Fibroblast of villous mesenchyme (primary cell): Measurements from ENCODE around the gene DIPK1B. TPM values are rescaled to one million over a fixed set of nuclear protein-coding genes. Genes with fewer than 3 reads are reported as not detected.

ENCODE experiments used
- DNase-seq: peaks from one replicate; pipeline ENCODE4 v3.0.0-alpha.2; 2010; ENCODE audit warnings: low read depth
- H3K4me3 ChIP-seq: 2 replicates; pipeline ENCODE4 v1.5.1; 2011; ENCODE audit warnings: low read depth, mild to moderate bottlenecking, low read length
- total RNA-seq: library from RNA; depleted of rRNA; stranded (reverse); fragments of >200 nt; gene quantifications from 2 replicates; pipeline ENCODE4 v1.2.3, GENCODE V29; 2012
- TF ChIP-seq, protein P1 (sequence below): IDR thresholded peaks from 2 replicates; pipeline ENCODE4 v1.5.1; 2012; ENCODE audit warnings: low read depth, mild to moderate bottlenecking, low read length; ENCODE audit not compliant: insufficient read depth

DIPK1B gene
- total RNA-seq, 1 donor: 0.43 TPM

DNA sequence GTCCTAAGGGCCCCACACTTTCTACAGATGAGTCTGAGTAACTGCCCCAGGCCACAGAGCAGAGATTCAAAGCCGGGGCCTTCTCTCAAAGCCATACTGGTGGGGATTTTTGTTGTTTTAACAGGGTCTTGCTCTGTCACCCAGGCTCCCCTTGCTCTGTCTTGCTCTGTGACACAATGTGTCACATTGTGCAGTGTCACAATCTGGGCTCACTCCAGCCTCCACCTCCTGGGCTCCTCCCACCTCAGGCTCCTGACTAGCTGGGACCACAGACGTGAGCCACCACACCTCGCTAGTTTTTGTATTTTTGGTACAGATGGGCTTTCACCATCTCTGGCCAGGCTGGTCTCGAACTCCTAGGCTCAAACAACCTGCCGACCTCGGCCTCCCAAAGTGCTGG lies 33.7 kb upstream of the DIPK1B start:
- TF ChIP-seq, protein P1, sequence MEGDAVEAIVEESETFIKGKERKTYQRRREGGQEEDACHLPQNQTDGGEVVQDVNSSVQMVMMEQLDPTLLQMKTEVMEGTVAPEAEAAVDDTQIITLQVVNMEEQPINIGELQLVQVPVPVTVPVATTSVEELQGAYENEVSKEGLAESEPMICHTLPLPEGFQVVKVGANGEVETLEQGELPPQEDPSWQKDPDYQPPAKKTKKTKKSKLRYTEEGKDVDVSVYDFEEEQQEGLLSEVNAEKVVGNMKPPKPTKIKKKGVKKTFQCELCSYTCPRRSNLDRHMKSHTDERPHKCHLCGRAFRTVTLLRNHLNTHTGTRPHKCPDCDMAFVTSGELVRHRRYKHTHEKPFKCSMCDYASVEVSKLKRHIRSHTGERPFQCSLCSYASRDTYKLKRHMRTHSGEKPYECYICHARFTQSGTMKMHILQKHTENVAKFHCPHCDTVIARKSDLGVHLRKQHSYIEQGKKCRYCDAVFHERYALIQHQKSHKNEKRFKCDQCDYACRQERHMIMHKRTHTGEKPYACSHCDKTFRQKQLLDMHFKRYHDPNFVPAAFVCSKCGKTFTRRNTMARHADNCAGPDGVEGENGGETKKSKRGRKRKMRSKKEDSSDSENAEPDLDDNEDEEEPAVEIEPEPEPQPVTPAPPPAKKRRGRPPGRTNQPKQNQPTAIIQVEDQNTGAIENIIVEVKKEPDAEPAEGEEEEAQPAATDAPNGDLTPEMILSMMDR: no peak
- DNase-seq: no peak

GRCh38 chr9:136679431-136679941 lies 32.9 kb upstream of the DIPK1B start:
- DNase-seq: peak; percentile 74
- TF ChIP-seq, protein P1: no peak
- H3K4me3 ChIP-seq: no peak overlapping the region

More for the DNA sequence above, 33.7 kb upstream of the DIPK1B start:
- H3K4me3 ChIP-seq: no peak overlapping the region

DNA sequence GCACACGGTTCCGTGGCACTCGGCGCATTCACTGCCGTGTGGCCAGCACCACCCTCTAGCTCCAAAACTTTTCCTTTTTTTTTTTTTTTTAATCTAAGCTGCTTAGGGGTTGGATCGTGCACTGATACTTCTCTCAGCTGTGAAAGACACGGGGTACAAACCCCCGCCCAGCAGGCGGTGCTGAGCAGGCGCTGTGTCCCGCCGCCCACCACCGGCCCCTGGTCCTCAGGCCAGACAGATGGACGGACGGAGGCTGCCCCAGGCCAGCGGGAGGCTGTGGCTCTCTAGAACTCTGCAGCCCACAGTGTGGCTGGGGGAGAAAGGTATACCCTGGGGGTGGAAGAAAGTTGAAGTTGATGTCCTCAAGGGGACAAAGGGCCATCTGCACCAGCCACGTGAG lies 31.3 kb upstream of the DIPK1B start:
- TF ChIP-seq, protein P1: no peak
- DNase-seq: no peak
- no peak overlapping the region for H3K4me3 ChIP-seq

GRCh38 chr9:136681945-136682699 lies 30.2 kb upstream of the DIPK1B start:
- TF ChIP-seq, protein P1: no peak
- DNase-seq: no peak
- H3K4me3 ChIP-seq: no peak overlapping the region

DNA sequence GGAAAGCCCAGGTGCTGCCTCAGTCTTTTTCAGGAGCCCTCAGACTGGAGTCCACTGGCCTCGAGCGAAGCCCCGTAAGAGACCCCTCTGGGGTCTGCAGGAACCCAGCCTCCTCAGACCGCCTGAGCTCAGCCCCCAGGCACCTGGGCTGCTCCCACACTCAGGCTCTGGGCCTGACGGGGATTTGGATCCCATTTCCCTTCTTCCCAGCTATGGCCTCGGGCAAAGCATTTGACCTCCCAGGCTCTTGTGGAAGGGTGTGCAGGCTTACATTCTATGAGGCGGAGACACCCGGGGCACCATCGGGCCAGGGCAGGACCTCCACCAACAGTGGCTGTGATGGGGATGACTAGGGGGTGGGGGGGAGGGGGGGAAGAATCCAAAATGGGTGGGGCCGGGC lies 29.7 kb upstream of the DIPK1B start:
- TF ChIP-seq, protein P1: no peak
- DNase-seq: no peak
- no peak overlapping the region for H3K4me3 ChIP-seq

GRCh38 chr9:136683173-136683745 lies 29.1 kb upstream of the DIPK1B start:
- no peak for DNase-seq
- TF ChIP-seq, protein P1: no peak
- no peak overlapping the region for H3K4me3 ChIP-seq

DNA sequence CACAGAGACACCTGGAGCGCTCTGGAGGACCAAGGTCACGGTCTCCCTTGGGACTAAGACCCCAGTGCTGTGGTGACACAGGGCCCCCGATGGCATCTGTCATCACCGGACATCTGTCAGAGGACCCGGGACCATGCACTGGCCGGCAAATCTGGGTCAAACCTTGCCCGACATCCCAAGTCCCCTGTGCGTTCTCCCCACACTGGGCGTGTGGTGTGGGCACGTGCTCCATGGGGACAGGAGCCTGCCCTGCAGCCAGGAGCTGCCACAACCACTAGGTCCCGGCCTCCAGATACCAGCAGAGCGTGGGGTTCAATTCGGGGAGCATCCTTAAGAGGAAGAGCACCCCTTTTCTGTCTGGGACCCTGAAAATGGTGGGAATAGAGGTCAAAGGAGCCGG lies 28.6 kb upstream of the DIPK1B start:
- no peak overlapping the region for H3K4me3 ChIP-seq
- DNase-seq: no peak
- TF ChIP-seq, protein P1: no peak
